Osteocyte (in vitro differentiated cells): ENCODE results near the gene ATP13A1. TPM values are rescaled to one million over a fixed set of nuclear protein-coding genes. Genes with fewer than 3 reads are reported as not detected.
"Not testable (repeated sequence)": the region's sequence is repeated elsewhere in the genome, so short reads cannot be mapped to it uniquely, and the experiment has no call there.

Source experiments
- DNase-seq: peaks from one replicate; pipeline ENCODE4 v3.0.0; 2021; ENCODE audit warnings: mixed read lengths; ENCODE audit not compliant: unreplicated experiment; ENCODE audit errors: extremely low spot score
- H3K27ac Mint-ChIP-seq: one replicate; pipeline ENCODE4 v1.8.0; 2021; ENCODE audit warnings: mild to moderate bottlenecking, mixed read lengths; ENCODE audit not compliant: unreplicated experiment
- H3K27me3 Mint-ChIP-seq: one replicate; pipeline ENCODE4 v1.8.0; 2021; ENCODE audit warnings: mixed read lengths; ENCODE audit not compliant: unreplicated experiment
- H3K36me3 Mint-ChIP-seq: one replicate; pipeline ENCODE4 v1.8.0; 2021; ENCODE audit warnings: mixed read lengths; ENCODE audit not compliant: unreplicated experiment
- H3K4me1 Mint-ChIP-seq: one replicate; pipeline ENCODE4 v1.8.0; 2021; ENCODE audit warnings: mixed read lengths; ENCODE audit not compliant: unreplicated experiment
- H3K4me3 Mint-ChIP-seq: one replicate; pipeline ENCODE4 v1.8.0; 2021; ENCODE audit warnings: mild to moderate bottlenecking, moderate library complexity, mixed read lengths; ENCODE audit not compliant: unreplicated experiment
- H3K9me3 Mint-ChIP-seq: one replicate; pipeline ENCODE4 v1.8.0; 2021; ENCODE audit warnings: mixed read lengths; ENCODE audit not compliant: unreplicated experiment
- total RNA-seq: library from RNA; stranded (reverse); gene quantifications from 2 replicates; pipeline ENCODE4 v1.2.1, GENCODE V29; 2021
- TF ChIP-seq, protein P1 (sequence below): fragments of 200-600 bp; sonication (generic); IDR thresholded peaks from 2 replicates; pipeline ENCODE4 v1.5.0; 2021; ENCODE audit warnings: antibody characterized with exemption, mild to moderate bottlenecking, moderate library complexity

The ATP13A1 gene
- total RNA-seq, 1 donor from 2014 or later: 67.2 TPM

DNA sequence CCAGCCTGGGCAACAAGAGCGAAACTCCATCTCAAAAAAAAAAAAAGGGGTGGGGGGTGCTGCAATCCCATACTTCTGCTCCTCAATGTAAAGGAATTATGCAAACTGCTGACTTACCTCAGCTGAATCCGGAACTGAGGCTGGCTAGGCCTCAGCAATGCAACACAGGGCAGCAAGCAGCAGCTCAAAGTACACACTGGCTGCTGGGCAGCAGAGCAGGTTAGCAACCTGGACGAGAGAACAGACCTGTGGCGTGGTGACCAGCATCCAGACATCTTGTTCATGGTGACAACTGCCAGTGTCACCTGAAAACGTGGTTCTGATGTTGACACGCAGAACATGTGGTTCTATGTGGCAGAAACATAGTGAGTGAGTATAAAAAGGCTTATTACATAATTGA, 41.4 kb upstream of the ATP13A1 start:
- Mint-ChIP-seq H3K4me1 (no peaks in the 10 kb centered on the region), H3K36me3 (peaks cover 54% of the 10 kb centered on the region), H3K27me3 (no peaks in the 10 kb centered on the region), H3K9me3 (peaks cover 51% of the 10 kb centered on the region), H3K4me3 (no peak overlapping the region), H3K27ac (no peak overlapping the region)
- TF ChIP-seq, protein P1, sequence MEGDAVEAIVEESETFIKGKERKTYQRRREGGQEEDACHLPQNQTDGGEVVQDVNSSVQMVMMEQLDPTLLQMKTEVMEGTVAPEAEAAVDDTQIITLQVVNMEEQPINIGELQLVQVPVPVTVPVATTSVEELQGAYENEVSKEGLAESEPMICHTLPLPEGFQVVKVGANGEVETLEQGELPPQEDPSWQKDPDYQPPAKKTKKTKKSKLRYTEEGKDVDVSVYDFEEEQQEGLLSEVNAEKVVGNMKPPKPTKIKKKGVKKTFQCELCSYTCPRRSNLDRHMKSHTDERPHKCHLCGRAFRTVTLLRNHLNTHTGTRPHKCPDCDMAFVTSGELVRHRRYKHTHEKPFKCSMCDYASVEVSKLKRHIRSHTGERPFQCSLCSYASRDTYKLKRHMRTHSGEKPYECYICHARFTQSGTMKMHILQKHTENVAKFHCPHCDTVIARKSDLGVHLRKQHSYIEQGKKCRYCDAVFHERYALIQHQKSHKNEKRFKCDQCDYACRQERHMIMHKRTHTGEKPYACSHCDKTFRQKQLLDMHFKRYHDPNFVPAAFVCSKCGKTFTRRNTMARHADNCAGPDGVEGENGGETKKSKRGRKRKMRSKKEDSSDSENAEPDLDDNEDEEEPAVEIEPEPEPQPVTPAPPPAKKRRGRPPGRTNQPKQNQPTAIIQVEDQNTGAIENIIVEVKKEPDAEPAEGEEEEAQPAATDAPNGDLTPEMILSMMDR: no peak
- DNase-seq: peak; percentile 51

DNA sequence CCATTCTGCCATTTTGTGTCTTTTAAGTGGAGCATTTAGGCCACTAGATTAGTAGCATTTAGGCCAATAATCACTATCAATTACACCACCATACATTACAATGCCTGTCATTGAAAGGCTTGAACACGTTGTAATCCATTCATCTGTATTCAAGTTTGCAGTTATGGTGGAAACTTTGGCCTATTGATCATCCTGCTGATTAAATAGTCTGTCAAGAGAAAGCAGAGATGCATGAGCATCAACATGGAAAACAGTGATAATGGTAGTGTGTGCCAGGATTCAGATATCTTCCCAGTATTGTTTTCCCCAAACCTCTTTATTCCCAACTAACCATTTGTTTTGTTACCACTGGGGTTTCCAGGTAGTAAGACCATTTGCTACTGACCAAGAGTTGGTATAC, 37.0 kb upstream of the ATP13A1 start:
- not testable (repeated sequence) for DNase-seq, H3K4me1 Mint-ChIP-seq, H3K4me3 Mint-ChIP-seq, H3K27me3 Mint-ChIP-seq, H3K27ac Mint-ChIP-seq
- H3K9me3 Mint-ChIP-seq: peaks cover 39% of the 10 kb centered on the region
- peaks cover 40% of the 10 kb centered on the region for H3K36me3 Mint-ChIP-seq

DNA sequence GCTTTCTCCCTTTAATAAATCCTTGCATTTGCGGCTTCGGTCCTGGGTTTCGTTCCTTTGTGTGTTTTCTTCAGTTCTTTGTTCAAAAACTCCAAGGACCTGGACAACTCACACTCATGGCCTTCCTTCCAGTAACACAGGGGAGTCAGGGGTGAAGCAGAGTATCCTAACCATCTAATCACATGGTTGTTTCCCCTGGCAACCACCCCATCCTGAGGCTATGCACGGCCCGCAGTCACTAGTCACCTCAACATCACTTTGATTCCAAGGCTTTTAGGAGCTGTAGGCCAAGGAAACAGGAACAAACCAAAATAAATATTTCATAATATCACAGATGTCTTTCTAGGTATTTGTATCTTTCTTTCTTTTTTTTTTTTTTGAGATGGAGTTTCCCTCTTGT, 34.1 kb upstream of the ATP13A1 start:
- H3K36me3 Mint-ChIP-seq: peaks cover 24% of the 10 kb centered on the region
- peaks cover 23% of the 10 kb centered on the region for H3K9me3 Mint-ChIP-seq
- DNase-seq: peak; percentile 57
- no peak overlapping the region for H3K4me3 Mint-ChIP-seq
- H3K4me1 Mint-ChIP-seq: no peaks in the 10 kb centered on the region
- no peaks in the 10 kb centered on the region for H3K27me3 Mint-ChIP-seq
- TF ChIP-seq, protein P1: no peak
- H3K27ac Mint-ChIP-seq: no peak overlapping the region

DNA sequence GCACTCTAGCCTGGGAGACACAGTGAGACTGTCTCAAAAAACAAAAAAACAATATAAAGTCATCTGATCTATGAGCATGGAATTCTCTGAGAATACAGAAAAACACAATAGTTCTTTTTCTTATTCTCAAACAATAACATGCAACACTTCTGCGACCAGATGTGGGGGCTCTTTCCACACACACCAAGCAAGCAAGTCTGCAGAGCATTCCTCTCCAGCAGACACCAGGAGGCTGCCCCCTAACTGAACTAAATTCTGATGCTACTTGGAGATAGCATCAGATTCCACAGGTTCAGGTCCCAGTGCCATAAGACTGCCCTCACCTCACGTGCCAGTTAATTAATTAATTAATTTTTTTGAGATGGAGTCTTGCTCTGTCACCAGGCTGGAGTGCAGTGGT, 32.9 kb upstream of the ATP13A1 start:
- no peak overlapping the region for H3K27ac Mint-ChIP-seq
- TF ChIP-seq, protein P1: no peak
- H3K4me1 Mint-ChIP-seq: no peaks in the 10 kb centered on the region

DNA sequence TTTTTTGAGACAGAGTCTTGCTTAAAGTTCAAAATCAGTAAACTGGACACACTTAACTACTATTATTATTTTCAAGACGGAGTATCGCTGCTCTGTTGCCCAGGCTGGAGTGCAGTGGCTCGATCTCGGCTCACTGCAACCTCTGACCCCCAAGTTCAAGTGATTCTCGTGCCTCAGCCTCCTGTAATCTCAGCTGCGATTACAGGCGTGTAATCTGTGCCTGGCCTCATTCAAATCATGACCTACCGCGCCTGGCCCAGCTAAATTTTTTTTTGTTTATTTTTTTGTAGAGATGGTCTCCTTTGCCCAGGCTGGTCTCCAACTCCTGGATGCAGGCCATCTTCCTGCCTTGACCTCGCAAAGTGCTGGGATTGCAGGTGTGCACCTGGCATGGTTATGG, 28.2 kb upstream of the ATP13A1 start:
- H3K27me3 Mint-ChIP-seq: no peaks in the 10 kb centered on the region
- peaks cover 3% of the 10 kb centered on the region for H3K36me3 Mint-ChIP-seq
- H3K9me3 Mint-ChIP-seq: peaks cover 4% of the 10 kb centered on the region
- no peaks in the 10 kb centered on the region for H3K4me1 Mint-ChIP-seq
- H3K4me3 Mint-ChIP-seq: no peak overlapping the region
- DNase-seq: no peak
- no peak overlapping the region for H3K27ac Mint-ChIP-seq
- TF ChIP-seq, protein P1: no peak

More for the DNA sequence above, 32.9 kb upstream of the ATP13A1 start:
- Mint-ChIP-seq H3K4me3 (no peak overlapping the region), H3K27me3 (no peaks in the 10 kb centered on the region), H3K36me3 (peaks cover 20% of the 10 kb centered on the region), H3K9me3 (peaks cover 23% of the 10 kb centered on the region)
- peak; percentile 17 for DNase-seq

DNA sequence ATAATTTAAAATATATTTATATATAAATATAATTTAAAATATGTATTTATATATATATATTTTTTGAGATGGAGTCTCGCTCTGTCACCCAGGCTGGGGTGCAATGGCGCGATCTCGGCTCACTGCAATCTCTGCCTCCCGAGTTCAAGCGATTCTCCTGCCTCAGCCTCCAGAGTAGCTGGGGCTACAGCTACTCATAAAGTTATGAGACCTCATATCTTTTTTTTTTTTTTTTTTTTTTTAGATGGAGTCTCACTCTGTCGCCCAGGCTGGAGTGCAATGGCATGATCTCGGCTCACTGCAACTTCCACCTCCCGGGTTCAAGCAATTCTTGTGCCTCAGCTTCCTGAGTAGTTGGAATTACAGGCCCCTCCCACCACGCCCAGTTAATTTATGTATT, 25.5 kb upstream of the ATP13A1 start:
- not testable (repeated sequence) for H3K4me3 Mint-ChIP-seq, H3K9me3 Mint-ChIP-seq, H3K36me3 Mint-ChIP-seq, DNase-seq, H3K27me3 Mint-ChIP-seq, H3K4me1 Mint-ChIP-seq, H3K27ac Mint-ChIP-seq
